Neural progenitor cell (in vitro differentiated cells): ENCODE measurements around the gene AFF3.

Experiments used
- EZH2phosphoT487 ChIP-seq: fragments of 200-600 bp; sonication (generic); IDR thresholded peaks from 2 replicates; pipeline ENCODE4 v1.6.1; 2017; ENCODE audit warnings: antibody characterized with exemption
- TF ChIP-seq, protein P1 (sequence below): fragments of 200-600 bp; sonication (generic); IDR thresholded peaks from 2 replicates; pipeline ENCODE4 v1.5.1; 2017; ENCODE audit warnings: antibody characterized with exemption, mild to moderate bottlenecking

GRCh38 chr2:99956232-99957030 lies 186.0 kb downstream of the AFF3 start:
- TF ChIP-seq, protein P1, sequence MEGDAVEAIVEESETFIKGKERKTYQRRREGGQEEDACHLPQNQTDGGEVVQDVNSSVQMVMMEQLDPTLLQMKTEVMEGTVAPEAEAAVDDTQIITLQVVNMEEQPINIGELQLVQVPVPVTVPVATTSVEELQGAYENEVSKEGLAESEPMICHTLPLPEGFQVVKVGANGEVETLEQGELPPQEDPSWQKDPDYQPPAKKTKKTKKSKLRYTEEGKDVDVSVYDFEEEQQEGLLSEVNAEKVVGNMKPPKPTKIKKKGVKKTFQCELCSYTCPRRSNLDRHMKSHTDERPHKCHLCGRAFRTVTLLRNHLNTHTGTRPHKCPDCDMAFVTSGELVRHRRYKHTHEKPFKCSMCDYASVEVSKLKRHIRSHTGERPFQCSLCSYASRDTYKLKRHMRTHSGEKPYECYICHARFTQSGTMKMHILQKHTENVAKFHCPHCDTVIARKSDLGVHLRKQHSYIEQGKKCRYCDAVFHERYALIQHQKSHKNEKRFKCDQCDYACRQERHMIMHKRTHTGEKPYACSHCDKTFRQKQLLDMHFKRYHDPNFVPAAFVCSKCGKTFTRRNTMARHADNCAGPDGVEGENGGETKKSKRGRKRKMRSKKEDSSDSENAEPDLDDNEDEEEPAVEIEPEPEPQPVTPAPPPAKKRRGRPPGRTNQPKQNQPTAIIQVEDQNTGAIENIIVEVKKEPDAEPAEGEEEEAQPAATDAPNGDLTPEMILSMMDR: no peak
- no peak for TF ChIP-seq EZH2phosphoT487
